ENCODE data around the gene RPS3.
A peak's percentile ranks its signal among the peaks of the same experiment; 100 is the strongest.
"Not testable (repeated sequence)": the region's sequence is repeated elsewhere in the genome, so short reads cannot be mapped to it uniquely, and the experiment has no call there.

RPS3 gene

DNA sequence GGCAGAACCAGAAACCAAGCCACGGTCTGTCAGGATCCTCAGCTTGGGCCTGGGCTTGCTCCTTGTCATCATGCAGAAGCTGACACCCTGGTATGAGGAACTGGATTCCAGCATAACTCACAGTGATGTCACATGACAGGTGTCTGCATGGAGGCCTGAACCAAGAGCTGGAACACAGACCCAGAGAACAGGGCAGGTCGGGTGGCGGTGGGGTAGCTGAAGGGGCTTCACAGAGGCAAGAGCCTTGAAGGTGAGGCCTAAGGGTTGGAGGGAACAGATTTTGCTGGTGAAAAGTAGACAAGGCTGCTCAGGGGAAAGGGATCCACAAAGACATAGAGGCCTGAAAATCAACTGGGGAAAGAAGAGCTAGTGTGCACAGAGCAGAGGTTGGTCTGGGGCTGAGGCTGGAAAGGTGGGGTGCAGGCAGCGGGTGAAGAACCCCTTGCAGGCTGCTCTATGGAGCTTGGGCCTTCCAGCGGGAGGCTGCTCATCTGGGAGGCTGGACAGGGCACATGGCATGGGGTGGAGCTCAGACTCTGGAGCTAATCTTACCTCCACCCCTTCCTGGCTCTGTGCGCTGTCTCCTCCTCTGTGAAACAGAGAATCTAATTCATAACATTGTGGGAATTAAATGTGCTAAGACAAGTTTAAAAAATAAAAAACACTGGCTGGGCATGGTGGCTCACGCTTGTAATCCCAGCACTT, 18.4 kb upstream of the RPS3 start:
- DNase-seq = no peak

DNA sequence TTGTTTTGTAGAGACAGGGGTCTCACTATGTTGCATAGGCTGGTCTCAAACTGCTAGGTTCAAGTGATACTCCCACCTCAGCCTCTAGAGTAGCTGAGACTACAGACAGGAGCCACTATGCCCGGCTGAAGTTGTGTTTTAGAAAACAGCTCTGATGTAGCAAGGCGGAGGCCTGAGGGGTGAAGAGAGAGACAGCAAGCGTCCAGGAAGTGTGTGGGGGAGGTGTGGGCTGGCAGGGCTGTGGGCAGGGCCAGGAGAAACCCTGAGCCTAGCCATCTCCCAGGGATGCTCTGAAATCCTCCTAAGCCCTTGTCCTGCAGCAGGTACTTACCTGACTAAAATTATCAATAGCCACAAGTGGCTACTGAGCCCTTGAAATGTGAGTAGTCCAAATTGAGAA, 16.1 kb upstream of the RPS3 start:
- DNase-seq = peak in 1 of 2 donors; percentile 32

DNA sequence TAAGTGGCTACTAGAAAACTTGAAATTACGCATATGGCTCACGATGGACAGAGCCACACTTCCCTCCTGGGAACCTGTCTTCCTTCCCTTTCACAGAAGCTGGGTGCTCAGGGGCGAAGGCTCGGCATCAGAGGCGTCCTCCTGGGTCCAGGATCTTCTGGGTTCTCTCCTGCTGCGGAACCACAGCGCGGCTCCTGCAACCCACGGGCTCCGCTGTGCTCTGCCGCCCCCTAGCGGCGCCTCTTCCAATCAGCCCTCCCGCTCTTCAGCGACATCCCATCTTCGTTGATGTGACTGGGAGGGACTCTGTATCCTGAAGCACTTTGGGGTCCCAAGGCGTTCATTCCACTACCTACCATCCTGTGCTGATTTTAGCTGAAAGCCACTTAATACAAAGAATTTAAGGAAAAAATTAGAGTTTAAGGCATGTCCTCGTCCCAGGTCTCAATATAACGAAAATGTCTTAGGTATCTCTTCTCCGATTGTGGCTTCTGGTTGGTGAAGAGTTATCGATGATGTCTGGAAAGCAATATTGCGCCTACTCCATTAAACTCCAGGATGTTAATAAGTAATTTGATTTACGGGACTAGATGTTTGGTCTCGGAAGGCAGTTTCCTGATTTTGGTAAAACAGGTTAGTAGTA, 14.8 kb upstream of the RPS3 start:
- DNase-seq = peak; percentile 73 to 77

DNA sequence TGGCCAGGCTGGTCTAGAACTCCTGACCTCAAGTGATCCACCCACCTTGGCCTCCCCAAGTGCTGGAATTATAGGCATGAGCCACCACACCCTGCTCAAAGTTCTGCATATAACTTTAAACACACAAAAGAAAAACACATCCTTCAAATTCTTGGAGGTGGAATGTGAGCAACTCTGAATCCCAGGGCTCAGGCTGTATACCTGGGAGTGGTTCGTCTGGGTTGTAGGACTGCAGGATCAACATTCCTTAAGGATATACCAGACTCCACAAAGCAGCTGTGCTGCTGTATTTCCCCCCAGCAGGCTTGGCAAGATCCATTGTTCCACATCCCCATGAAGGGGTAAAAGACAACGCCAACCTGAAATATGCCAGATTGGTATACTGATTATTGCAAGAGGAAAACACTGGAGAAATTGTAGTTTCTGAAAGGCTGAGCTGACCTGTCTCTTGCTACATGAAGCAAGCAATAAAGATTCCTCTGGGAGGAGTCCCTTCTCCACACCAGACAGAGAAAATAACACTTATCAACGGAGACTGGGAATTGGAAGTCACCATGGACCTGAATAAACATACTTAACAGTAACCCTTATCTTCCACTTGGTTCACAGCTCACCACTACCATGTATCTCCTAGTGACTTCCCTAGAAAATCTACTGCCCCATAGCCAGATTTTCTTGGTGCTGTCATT, 12.2 kb upstream of the RPS3 start:
- DNase-seq = no peak

DNA sequence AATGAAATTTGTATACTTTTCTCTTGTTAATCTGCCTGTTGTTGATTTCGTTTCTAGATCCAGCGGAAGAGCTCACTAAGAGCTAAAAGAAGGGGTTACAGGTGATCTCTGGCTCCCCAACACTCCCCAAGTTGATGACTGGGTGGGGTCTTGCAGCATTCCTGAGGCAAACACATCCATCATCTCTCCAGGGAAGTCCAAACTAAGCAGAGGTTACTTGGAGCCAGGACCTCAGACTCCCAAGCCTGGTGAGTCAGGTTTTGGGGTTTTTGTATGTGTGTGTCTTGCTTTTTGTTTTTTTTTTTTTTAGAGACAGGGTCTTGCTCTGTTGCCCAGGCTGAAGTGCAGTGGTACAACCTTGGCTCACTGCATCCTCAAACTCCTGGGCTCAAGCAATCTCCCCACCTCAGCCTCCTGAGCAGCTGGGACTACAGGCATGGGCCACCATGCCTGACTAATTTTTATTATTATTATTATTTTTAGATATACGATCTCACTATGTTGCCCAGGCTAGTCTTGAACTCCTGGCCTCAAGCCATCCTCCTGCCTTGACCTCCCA, 11.5 kb upstream of the RPS3 start:
- DNase-seq = no peak

DNA sequence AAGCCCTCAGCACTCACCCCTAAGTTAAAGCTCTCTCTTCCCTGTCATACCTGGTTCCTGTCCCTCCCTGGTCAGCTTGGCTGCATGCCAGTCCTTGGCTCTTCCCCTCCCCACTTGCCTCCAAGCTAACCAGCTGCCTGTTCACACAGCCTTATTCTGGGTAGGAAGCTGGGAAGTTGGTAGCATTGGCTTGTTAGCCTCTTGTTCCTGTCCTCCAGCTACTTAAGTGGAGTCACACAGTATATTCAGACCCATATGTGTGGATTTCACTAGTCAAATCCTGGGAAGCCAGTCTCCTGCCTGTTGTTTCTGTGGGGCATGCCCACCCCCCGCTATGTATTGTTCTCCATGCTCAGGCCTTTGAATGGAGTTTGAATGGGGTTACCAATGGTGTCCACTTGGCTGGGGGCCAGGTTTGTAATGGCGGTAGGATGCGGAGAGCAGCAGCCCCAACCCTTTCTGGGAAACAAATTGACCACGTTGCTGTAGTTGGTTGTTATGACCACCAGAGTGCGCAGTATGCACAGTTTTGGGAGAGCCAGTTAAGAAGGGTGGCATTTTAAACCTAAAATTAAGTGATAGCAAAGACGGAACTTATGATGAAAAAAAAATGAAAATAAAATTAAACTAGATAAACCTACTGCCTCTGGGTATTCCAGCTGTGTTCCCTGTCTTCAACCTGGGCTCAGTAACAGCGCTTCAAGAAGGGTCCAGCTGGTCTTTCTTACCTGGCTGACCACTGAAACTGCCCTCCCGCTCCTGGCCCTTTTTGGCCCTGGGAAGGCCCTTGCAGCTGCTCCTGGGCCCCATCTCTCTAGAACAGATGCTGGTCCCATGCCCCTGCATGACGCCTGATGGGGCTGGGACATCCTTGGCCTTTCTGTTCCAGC, 10.7 kb upstream of the RPS3 start:
- peak; percentile 60 to 68 for DNase-seq

DNA sequence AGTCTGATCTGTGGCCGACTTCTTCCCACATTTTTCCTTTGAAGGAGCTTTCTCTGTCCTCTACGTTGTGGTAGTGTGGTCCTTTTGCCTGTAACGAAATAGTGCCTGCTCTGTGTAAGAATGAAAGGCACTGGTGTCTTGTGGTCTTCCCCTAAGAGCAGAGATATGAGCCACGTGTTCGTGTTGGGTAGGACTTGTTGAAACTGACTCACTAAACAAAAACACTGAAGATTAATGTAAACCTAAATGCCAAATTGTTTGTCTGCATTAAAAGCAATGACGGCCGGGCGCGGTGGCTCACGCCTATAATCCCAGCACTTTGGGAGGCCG, 10.1 kb upstream of the RPS3 start:
- no peak for DNase-seq

DNA sequence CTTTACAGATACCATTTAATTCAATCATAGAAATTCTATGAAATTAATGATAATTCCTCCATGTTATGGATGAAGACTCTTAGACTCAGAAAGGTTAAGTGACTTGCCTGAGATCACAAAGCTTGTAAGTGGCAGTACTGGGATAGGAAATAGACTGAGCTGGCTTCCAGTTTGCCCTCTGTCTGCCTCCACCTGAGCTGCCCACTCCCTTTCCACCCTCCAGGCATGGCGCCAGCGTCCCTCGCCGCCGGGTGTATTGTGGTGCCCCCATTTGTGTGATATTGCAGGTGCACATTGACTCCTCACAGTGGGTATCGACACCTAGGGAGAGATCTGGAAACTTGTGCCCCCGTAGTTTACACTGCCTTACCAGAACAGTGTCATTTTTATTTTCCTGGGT, 9.4 kb upstream of the RPS3 start:
- DNase-seq = no peak

DNA sequence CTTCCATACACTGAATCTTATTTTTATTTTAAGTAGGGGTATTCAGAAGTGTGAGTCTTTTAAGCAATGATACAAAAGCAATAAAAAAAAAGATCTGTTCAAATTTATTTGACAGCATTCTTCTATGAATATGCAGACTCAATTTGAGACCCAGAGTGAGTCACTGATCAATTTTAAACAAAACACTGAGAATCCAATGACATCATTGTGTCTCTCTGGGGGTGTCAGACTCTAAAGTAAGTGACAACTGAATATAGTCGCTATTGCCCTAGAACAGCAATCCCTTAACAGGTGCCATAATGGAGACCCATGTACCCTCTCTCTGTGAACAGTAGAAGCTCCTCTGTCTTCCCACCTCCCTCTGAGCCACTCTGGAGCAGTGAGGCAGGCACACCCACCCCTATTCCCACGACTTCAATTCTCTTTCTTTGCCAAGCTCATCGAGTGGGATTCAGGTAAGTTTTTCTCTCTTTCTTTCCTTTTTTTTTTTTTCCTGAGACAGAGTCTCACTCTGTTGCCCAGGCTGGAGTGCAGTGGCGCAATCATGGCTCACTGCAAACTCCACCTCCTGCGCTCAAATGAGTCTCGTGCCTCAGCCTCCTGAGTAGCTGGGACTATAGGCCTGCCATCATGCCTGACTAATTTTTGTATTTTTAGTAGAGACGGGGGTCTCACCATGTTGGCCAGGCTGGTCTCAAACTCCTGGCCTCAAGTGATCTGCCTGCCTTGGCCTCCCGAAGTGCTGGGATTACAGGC, 5.1 kb upstream of the RPS3 start:
- no peak for DNase-seq

DNA sequence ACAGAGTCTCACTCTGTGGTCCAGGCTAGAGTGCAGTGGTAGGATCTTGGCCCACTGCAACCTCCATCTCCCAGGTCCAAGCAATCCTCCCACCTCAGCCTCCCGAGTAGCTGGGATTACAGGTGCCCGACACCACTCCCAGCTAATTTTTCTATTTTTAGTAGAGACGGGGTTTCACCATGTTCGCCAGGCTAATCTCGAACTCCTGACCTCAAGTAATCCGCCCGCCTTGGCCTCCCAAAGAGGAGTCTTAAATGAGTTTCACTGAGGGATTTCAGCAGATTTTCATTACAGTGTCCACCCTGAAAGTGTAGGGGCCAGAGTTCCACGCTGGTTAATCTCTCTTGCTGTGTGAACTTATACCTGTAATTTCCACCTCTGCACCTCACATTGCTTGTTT, 412 bp upstream of the RPS3 start:
- DNase-seq = no peak

DNA sequence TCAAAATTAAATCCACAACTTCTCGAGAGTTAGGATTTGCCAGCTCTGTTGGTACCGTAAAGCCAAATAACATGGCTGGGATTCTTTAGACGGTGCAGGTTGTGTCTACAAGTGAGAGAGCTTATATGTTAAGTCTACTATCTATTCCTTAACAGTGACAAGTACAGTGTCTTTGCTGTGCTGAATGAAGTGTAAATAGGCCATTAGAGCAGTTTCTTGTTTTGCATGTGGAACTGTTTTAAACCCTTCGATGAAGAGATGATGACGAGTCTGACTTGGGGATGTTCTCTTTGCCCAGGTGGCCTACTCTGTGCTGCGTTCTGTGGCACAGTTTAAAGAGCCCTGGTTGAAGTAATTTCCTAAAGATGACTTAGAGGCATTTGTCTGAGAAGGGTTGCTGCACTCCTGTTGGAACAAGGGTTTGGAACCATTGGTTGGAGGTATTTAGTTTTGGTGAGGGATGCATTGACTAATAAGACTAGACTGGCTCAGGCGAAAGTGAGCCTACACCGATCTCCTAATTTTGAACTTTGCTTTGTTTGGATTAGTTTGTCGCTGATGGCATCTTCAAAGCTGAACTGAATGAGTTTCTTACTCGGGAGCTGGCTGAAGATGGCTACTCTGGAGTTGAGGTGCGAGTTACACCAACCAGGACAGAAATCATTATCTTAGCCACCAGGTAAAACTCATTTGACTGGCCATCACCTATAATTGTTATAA, 988 bp downstream of the RPS3 start:
- DNase-seq = no peak

DNA sequence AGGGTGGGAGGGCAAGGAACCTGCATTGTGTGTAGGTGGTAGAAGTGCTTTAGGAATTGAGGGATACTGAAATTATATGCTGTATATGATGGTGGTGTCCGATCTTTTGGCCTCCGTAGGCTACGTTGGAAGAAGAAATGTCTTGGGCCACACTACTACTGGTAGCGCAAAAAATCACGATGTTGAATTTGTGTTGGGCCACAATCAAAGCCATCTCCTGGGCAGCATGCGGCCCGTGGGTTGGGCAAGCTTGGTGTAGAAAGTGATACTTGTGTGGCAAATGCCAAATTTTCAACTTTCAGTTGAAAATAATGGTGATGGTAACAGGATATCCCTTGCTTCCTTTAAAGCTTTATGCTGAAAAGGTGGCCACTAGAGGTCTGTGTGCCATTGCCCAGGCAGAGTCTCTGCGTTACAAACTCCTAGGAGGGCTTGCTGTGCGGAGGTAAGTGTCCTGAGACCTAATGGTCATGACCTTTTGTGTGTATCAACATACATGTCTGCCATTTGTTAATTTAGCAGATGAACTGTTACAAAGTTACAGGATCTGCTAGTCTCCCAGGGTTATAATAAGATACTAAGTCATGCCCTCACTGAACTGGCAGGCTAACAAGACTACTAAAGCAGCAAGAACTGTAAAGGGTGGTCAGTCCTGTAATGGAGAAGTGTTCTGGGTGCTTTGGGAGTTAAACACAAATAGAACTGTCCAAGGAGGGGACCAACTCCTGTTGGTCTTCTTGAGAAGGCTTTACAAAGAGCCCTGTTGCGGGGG, 2.9 kb downstream of the RPS3 start:
- DNase-seq = no peak

DNA sequence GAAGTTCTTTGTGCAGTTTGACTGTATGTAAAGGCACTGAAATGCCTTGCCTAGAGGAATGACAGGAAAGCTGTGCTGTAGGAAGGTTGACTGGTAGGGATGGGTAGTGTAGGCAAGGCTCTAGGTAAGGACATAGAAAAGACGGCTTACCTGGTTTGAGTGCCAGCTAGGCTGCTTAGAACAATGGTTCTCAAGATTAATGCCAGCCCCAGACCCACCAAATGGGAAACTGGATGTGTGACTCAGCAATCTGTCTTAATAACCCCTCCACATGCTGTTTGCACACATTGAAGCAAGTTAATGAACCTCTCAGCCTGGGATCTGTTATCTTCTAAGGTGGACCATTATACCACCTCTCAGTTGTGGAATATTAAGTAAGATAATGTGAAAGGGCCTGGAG, 3.7 kb downstream of the RPS3 start:
- no peak for DNase-seq

DNA sequence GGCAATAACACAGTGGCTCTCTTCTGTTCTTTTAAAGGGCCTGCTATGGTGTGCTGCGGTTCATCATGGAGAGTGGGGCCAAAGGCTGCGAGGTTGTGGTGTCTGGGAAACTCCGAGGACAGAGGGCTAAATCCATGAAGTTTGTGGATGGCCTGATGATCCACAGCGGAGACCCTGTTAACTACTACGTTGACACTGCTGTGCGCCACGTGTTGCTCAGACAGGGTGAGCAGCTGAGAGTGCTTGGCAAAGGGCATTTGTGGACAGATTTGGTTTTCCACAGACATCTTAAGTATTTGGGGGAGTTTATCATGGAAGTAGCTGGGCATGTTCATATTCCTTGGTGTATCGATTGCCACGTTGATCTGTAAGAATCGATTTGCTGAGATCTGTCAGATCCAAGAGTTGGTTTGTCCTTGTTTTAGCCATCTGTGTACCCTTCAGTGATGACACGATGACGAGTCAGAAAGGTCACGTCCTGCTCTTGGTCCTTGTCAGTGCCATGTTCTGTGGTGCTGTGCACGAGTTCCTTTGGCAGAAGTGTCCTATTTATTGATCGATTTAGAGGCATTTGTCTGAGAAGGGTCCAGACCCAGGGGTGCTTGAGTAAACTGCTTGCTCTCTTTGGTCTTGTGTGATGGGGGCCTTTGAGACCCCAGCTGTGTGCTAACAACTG, 4.8 kb downstream of the RPS3 start:
- no peak for DNase-seq

DNA sequence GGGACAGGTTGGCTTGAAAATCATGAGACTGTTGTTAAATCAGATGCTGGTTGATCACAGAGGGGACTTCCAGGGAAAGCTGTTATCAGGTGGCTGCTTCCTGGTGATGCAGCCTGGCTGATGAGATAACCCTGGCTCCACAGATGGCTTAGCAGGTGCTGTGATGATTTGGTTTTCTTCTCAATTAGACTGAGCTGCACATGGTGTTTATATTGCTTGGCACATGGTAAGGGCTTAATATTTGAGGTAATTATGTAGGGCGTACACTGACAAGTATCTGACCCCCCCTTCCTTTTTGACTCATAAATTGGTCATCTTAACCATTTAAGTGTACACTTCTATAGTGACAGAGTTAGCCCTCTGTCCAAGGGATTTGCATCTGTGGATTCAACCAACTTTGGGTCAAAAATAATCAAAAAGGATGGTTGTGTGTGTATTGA, 7.0 kb downstream of the RPS3 start:
- DNase-seq = no peak

DNA sequence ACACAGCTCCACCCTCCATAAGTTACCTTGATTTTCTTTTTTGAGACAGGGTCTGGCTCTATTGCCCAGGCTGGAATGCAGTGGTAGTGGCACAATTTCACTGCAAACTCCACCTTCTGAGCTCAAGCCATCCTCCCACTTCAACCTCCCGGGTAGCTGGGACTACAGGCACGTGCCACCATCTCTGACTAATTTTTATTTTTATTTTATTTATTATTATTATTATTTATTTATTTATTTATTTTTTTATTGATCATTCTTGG, 9.6 kb downstream of the RPS3 start:
- DNase-seq = no peak

DNA sequence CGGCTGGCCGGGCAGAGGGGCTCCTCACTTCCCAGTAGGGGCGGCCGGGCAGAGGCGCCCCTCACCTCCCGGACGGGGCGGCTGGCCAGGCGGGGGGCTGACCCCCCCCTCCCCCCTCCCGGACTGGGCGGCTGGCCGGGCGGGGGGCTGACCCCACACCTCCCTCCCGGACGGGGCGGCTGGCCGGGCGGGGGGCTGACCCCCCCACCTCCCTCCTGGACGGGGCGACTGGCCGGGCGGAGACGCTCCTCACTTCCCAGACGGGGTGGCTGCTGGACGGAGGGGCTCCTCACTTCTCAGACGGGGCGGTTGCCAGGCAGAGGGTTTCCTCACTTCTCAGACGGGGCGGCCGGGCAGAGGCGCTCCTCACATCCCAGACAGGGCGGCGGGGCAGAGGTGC, 10.7 kb downstream of the RPS3 start:
- DNase-seq = not testable (repeated sequence)

DNA sequence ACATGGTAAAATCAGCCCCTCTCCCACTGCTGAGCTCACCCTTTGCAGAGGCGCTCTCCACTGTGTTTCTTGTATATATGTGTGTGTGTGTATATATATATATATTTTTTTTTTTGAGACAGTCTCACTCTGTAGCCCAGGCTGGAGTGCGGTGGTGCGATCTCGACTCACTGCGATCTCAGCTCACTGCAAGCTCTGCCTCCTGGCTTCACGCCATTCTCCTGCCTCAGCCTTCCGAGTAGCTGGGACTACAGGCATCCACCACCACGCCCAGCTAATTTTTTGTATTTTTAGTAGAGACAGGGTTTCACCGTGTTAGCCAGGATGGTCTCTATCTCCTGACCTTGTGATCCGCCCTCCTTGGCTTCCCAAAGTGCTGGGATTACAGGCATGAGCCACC, 13.8 kb downstream of the RPS3 start:
- DNase-seq = not testable (repeated sequence)

DNA sequence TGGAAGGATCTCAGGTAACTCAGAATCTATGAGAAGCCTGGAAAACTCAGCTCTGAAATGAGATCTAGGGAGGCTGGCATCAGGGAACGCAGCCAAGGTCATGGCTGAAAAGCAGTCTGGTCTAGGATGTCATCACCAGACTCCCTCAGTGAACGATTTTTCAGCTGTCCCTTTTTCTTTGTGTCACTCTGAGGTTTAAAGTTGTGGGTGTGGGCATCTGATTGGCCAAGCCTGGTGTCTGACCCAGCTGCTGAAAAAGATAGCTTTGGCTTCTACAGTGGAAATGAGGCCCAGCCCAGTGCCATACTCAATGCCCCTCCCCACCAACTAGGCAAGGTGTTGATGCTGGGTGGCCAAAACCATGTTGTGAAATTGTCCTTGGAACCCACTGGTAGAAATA, 14.5 kb downstream of the RPS3 start:
- no peak for DNase-seq

DNA sequence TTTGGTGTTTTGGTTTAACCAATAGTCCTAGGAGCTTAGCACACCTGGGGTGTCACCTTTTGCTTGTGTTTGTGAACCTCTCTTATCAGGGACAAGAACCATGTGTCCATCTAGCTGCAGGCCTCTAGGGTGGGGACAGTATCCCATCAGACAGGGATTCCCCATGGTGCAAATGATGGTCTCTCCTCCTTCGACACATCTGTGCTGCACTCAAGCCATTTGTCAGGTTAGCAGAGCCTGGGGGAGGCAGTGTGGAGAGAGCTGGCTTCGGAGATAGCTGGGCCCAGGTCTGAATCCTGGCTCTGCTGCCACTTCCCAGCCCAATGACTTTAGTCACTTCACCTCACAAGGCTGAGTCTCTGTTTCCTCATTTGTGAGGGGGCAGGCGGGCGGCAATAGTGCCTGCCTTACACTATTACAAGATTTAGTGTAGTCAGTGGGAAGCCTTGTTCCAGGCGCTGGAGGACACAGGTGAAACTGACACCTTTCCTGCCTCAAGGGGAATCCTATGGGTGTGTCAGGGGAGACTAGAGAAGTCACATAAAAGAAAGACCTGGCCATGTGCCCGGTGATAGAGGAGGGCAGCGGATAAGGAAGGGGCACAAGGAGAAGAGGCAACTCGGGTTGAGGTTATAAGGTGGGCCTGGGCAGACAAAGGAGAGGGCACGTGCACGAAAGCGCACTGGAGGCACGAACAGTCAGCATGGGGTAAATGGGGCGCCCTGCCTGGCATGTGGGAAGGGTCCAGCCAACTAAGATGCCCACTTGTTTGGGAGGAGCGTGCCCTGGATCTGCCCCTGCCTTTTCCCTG, 21.1 kb downstream of the RPS3 start:
- DNase-seq = no peak
